NCI-H2107 (cell line): ENCODE data around the gene C18orf63.
A peak's percentile ranks its signal among the peaks of the same experiment; 100 is the strongest.
"Not testable (repeated sequence)": the region's sequence is repeated elsewhere in the genome, so short reads cannot be mapped to it uniquely, and the experiment has no call there.

Experiments
- DNase-seq: peaks from one replicate; lab custom pipeline; 2025; lab: John Stamatoyannopoulos, UW

Gene C18orf63

DNA sequence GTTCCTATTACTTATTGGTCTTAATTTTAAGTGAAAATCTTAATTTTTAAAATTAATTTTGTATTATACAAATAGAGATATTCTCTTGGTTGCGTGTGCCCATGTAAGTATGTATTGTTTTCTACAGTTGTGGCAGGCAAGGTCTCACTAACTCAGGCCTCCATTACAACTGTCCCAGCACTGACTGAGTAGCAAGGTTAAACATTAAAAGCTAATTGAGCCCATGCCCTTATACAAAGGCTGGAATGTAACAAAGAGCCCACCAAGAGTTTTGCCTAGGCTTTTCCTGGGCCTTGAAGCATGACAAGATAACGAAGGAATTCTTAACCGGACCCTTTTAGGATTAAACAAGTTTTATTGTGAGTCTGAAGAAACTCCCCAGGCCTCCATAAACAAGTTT is 11.2 kb downstream of the C18orf63 start:
- DNase-seq = not testable (repeated sequence)

DNA sequence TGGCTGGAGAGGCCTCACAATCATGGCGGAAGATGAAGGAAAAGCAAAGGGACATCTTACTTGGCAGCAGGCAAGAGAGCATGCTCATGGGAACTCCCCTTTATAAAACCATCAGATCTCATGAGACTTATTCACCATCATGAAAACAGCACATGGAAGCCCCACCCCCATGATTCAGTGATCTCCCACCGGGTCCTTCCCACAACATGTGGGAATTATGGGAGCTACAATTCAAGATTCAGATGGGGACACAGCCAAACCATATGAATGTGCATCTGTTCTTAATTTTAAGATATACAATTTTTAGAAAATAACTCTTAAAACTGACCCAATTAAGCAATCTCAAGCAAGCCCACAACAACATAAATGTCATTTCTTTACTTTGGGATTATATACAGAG is 12.6 kb downstream of the C18orf63 start:
- no peak for DNase-seq

DNA sequence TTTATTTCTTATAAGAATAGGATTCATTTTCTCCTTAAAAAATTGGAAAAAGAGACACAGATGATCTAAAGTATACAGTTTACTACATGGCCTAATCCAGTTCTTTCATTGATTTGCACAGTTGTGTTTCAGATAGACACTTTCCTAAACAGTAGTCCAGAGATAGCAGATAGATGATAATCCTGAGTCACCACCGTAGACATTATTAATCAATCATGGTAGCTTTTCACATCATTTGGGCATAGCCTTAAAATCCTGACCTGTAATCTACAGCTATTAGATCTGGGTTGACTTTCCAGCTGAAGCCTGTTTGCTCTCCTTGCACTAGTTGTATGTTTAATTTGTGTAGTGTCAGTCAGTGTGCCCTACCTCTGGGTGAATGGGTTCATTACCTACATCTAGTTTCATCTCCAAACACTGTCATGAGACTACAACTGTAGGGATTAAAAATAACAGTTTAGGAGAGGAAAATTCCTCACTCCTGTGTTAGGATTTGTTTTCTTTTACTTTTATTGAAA is 14.1 kb downstream of the C18orf63 start:
- DNase-seq = no peak

DNA sequence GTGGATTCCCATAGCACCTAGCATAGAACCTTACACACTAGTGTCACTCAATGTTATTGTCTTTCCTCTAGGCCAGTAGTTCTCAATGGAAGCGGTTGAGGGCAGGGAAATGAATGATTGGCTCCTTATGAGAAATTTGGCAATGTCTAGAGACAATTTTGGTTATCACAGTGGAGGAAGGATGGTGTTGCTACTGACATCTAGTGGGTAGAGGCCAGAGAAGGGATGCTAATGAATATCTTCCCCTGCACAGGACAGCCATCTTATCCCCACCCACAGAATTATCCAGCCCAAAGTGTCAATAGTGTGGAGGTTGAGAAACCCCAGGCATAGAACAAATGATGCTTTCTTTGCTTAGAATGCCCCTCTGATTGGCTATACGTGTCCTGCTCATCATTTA is 15.8 kb downstream of the C18orf63 start:
- peak; percentile 4 for DNase-seq

DNA sequence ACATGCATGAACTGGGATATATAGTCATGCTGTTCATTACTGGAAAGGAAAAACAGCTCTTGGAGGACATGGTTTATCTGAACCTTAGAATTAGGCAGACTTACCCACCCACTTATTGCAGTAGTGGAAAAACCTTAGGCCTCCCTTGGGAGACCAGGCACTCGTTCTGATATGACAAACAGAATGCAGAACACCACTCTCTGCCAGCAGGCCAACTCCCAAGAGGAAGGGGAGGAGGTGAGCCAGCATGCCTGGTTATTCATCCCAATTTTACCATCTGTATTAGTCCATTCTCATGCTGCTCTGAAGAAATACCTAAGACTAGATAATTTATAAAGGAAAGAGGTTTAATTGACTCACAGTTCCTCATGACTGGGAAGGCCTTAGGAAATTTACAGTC is 17.5 kb downstream of the C18orf63 start:
- no peak for DNase-seq

DNA sequence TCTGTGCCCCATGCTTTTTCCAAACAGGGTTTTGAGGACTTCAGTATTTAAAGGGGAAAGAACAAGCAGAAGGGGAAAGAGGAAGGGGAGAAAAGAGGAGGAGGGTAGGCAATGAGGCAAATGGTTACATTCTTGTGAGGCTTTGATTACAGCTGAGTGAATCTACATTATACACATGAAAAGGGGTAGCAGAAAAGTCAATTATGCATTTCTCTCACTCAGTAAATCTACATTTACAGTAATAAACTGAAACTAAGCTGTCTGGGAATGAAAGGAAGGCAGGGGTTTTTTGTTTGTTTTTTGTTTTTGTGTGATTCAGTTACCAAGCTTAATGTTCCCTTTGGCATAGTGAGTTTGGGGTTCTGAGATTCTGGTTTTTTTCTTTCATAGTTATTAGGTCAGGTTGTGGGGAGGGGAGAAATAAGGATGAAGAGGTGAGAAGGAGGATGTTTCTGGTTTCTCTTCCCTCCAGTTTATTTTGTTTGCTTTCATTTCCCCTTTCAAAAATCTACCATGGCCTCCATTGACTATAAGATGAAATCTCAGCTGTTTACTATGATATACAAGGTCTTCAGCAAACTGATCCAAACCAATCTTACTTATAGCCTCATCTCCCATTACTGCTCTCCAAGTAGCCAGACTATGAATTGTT is 18.7 kb downstream of the C18orf63 start:
- DNase-seq = no peak

DNA sequence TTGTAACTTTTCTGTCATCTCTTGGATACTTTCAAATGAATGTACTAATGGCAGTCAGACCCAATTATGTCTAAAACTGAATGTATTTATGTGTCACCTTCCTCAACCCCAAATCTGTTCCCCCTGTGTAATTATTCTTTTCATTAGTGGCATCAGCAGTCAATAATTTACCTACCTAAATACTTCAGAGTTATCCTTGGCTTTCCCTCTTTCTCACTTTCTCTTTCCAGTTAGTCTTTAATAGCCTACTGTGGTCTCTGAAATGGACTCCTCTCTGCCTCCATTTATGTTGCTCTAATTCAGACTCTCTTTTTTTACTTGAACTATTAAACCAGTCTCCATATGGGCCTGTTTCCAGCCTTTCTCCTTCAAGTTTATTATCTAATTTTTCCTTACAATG is 21.0 kb downstream of the C18orf63 start:
- no peak for DNase-seq

DNA sequence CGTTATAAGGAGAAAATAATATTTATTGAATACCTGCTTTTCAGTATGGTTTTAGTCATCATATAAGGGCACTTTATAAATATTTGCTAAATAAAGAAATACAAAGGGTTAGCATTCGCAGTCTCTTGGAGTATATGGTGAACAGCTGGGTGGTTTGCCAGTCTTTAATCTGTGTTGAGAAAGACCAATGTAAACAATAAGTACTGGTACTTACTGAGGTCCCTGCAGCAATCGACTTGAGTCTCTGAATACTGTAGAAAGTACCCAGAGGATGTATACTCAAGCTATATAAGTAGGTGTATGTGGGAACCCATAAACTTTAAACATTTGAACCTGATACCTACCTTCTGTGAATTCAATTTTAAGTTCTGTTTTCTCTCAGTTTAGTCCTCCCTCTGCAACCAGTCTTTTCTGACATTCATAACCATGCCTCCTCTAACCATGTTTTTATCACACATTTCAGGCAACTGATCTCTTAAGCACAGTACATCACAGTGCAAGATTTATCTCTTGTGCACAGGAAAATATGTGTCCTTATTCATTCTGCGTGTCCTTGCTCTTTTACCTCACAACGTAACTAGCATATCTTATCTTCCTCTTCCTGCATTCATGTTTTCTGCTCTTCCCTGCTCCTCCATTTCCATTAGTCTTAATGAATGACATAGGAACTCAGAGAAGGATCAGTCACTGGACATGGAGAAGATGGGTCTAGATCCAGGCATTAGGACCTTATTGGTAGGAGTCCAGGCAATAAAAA is 21.7 kb downstream of the C18orf63 start:
- no peak for DNase-seq

DNA sequence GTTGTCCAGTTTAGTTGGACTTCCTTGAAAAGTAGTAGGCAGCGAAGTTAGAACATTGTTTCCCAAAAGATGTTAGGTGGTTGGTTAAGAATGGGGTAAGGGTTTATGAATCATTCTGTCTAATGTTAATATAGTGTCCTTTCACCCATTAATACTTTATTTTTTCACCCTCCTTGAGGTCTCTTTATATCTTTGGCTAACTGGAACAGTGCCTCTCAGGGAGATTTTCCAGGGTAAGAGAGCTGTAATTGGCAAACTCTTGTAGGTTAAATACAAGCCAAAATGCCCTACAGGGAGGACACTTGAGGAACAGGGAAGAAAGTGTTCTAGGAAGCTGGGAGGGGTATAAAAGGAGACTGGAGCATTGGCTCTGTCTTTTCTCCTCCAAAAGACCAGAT is 22.3 kb downstream of the C18orf63 start:
- no peak for DNase-seq

DNA sequence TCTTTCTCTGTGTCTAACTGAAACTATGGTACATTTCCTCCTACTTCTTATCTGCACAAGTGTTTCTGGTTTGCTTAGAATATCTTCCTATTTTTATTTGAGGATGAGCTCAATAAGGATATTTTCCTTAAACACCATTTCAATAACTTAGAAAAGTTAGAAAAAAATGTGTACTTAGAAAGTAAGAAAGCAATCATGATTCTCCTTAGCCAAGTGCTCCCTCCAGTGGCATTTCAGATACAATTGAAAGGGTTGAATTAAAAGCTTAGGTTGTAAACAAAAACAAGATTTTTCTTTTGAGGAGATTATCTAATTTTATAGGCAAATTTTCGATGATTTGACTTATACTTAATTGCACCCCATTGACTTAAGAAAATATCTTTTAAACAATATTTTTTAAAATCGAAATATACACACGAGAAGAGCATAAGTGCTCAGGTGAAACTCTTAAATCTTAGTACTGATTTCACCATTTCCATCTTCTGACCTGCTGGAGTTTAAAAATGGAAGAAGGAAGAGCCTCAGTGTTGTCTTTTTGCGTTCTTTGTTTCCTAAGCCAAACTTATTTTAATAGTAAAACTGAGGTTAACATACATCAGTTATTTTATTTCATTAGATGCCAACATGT is 26.9 kb downstream of the C18orf63 start:
- peak; percentile 34 for DNase-seq

DNA sequence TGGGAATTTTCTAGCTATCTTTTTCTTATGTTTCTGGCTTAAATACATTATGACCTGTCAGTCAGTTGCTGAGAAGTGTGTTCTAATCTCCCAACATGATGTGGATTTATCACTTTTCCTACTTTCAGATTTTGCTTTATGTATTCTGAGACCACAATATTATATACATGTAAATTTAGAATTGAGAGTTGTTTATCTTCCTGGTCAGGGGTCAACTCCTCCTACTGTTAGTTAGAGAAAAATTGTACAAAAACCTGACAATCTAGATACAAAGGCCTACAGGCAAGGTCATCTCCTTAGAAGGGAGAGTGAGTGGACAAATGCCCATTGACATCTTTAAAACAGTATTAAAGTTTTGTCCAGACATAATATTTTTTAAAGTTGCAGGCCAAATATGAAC is 30.6 kb downstream of the C18orf63 start:
- DNase-seq = no peak

DNA sequence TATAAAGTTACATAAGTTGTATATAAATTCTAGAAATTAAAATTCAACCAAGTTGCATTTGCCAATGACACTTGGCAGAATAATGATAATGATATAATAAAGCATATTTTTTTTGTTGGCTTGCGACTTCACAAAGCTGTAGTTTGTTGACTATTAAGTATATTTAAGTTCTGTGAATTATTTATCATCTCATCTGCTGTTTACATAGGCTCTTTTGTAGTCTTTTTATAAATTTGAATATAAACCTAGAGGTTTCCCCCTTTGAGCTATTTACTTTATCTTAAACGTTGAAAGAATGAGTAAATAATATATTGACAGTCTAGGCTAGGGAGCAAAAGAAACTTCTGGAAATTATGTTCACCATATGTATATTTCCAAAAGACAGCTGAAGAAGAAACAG is 32.9 kb downstream of the C18orf63 start:
- no peak for DNase-seq

DNA sequence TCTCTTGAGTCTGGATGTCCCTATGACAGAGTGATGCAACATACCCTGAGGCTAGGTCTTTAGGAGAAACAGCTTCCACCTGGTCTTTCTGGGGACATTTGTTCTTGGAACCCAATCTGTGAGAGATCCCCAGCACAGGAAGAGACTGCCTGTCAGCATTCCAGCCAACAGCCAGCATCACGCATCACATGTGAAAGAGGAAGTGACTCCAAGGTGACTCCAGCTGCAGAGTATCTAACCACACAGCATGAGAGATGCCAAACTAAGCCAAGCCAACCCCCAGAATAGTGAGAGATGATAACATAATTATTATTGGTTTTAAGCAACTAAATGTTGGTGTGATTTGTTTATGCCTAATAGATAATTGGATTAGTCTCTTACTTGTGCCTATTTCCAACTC is 35.7 kb downstream of the C18orf63 start:
- DNase-seq = no peak

DNA sequence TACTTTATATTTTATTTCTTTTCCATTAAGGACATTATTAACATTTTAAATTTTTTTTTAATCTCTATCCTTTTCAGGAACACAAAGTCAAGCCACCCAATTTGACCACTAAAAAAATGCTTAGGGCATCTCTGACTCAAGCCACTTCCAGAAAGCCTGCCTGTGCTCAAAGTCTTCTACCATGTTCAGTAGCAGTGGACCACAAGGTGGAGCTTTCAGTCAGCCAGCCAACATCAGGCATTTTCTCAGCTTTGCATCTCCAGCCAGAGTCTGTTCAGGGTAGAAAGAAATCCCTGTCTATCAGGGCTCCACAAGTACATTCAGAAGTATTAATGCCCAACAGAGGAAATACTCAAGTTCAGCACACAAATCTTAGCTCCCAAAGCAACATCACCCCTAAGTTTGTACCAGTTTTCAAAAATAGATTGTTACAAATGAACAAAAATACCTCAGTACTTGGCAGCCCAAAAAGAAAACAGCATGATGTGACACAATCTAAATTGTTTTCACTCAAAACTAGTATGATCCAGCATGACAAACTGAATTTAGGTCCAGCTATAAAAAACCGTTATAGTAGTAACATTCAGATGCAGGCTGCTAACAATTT is 37.6 kb downstream of the C18orf63 start:
- DNase-seq = peak; percentile 43

DNA sequence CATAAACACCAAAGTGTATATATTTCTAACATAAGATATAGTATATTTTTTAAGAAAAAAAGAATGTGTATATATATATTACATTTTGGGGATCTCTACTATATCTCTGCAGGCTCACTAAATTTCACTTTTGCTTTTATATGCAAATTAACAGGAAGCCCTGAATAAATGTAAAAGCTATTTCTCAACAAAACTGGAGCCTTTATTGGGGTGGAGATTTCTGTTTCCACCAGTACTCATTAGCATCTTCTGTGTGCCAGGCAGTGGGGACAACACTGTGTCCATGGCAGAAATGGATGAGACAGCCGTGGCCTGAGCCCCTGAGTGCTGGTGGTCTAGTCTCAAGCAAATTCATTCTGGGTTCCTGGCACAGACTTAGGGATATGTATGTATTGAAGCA is 41.3 kb downstream of the C18orf63 start:
- DNase-seq = no peak

DNA sequence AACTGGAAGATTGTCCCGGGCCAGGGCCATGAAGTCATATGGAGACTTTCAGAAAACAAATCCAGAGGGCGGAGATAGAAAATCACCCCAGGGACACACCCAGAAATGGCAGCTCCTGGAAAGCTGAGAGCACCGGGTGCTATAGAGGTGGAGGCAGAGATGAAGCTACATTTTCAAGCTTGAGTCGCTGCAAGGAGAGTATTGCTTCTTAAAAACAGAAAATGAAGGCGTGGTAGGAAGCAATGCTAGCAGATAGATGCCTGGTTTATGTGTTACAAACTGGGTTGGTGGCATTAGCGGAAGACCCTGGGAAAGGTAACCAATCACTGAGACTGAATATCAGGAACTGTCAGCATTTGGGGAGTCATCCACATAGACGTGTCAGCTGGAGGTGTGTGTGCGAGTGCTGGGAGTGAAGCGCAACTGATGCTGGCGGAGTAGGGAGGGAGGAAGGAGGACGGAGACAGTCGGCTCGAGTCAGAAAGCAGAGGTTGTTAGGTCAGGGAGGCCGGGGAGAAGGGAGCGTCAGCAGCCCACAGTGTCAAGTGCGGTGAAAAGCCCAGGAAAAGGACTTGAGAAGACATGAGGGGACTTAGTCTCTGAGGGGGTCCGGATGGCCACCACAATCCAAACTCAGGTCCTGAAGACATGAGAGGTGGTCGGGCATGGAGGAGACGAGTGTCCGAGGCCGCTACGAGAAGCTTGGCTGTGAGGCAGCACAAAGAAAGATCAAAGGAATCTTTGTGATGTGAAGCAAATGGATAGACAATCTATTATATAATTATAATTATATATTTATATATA is 45.4 kb downstream of the C18orf63 start:
- no peak for DNase-seq

DNA sequence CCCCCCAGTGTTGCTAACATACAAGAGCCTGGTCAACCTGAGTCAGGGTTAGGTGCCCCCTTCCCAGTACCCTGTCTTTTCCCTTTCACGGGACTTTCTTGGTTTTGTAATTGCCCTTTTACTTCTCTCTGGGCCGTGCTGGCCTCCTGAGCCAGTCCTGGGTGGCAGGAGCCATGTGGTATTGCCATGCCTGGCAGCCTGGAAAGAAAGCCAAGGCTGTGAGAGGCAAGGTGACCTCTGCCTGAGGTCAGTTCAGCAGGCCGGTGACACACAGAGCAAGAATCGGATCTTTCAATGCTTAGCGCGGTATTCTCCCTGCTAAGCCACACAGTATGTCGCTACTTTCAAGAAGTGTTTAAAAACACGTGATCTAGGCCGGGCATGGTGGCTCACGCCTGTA is 52.3 kb downstream of the C18orf63 start:
- no peak for DNase-seq

DNA sequence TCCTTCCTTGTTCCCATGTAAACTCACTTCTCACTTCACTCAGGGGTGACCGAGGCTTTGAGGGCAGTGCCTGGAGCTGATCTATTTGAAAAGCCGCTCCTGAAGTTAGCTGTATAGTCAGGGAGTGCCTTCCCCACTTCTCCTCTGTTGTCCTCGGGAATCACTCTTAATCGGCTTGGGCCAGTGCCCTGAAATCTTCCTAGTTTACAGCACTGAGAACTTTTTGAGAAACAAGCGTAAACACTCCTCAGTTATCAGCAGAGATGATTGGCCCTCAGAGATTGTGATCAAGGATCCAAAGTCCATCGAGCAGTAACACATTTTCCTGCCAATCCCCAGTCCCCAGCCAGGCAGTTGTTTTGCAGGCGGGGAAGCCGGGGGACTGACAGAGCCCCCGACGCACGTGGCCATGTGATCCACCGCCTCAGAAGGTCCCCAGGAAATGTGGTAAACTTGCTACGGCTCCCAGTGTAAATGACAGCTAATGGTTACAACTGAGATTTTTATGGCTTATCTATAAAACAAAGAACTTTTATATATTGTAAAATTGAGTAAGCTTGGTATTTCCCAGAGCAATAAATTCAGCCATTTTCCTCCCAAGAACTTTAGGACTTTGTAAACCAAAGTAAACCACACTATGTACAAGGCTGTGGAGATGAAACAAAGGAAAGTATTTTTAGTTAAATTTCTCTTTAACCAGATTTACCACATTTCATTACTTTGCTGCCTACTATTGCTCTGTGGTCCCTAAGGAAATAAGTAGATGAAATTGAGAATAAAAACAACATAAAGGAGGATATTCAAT is 53.5 kb downstream of the C18orf63 start:
- DNase-seq = no peak

DNA sequence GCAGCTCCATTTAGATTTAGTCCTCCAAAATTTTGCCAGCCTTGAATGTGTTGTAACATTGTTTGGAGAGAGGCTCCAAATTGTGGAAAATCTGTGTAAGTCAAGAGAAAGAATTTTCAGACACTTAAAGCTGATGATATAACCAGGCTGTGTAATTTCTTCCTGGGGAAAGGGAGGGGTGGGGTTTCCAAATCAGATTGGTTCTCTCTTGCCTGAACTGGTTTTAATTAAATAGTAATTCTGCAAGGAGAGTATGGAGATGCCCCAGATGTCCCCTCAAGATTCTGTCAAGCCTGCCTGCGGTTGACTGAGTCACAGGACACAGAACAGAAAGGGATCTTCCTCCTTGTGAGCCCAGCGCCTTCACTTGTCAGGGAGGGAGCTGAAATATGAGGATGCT is 54.5 kb downstream of the C18orf63 start:
- DNase-seq = no peak

DNA sequence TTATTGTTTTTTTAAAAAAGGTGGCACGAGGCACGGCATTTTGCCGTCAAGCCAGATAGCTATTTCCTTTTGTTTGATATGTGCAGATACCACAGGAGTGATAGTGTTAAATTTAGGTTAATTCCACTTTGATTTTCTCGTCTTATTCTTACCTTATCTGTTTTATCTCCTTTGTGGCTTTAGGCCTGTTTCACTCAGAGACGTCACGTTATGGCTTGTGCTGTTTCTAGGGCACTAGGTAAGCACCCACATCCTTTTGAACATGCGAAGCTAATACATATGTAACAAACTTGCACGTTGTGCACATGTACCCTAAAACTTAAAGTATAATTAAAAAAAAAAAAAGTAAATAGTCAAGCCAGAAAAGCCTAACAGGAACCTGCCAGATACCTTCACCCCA is 57.8 kb downstream of the C18orf63 start:
- no peak for DNase-seq

DNA sequence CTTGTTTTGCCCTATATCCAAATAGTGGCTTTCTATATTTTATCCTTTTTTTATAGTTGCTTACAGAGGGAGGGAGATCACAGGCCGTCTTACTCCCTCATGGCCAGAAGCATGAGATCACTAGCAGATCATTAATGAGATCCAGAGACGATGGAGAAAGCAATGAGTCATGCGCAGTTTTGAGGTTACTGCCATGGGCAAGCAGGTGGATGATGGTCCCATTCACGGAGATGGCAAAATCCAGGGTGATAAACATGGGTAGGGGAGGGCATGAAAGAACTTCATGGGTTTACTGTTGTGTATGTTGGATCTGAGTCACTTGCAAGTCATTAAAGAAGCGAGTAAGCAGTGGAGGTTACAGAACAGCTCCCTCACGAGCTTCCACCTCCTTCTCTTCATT is 60.4 kb downstream of the C18orf63 start:
- no peak for DNase-seq
